HG03025 (cell line): ENCODE data around the gene SUGCT.

Source experiments
- ATAC-seq: cut with Tn5 transposase; IDR thresholded peaks from one replicate; pipeline ENCODE4 v1.9.1; 2021; ENCODE audit warnings: mild to moderate bottlenecking, moderate library complexity; ENCODE audit not compliant: unreplicated experiment, low FRiP score

Gene SUGCT

DNA sequence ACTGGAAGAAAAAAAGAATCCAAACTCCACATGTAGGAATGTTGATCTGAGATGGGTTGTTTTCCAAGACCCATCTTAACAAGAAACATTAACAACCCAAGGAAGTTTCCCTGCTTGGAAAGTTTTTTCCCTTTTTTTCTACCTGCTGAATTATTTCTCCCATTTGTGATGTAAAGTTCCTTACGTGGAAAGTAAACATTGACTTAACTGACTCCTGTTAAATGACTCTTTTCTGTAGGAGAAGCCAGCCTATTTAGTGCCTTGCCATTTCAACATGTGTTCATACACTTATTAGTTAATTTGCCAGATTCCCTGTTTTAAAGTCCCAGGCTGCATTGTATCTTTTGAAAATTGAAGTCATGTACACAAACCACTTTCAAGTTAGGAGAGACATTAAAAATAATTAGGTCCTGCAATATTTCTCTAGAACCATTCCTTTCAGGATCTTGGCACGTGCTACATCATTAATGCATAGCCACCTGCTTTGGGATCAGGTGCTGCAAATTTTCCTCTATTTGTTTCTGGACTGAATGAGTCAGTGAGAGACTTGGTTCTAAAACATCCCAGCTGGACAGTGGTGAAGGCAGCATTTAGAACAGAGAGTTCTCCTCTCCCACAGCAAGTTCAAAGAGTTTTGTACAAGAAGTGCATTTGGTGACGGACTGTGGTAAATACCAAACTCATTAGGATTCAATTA is 698.5 kb downstream of the SUGCT start:
- no peak for ATAC-seq

- ATAC-seq, result no peak
Observed at GRCh38 chr7:40833888-40834234, 699.1 kb downstream of the SUGCT start.

GRCh38 chr7:40836218-40836617 is 701.4 kb downstream of the SUGCT start:
- ATAC-seq, result no peak

GRCh38 chr7:40839881-40840280 is 705.1 kb downstream of the SUGCT start:
- ATAC-seq, result no peak

DNA sequence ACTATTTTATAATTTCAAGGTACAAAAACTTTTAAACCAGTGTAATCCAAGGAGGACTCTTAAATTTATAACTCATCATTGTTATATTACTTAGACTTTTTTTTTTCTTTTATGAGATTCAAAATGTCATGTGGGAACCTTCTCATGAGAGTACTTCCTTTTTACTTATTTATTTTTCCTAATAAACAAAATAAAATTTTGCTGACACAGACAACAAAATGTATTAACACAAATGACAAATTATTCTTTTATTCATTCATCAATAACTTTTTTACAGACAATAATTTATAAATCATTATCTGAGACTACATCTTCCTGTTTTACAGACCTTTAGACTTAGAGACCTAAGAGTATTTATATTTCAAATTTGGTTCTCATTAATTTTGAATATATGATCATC is 706.2 kb downstream of the SUGCT start:
- no peak for ATAC-seq

- no peak for ATAC-seq
Observed at GRCh38 chr7:40842641-40843040, 707.8 kb downstream of the SUGCT start.

GRCh38 chr7:40843338-40843985 is 708.7 kb downstream of the SUGCT start:
- ATAC-seq, result no peak

DNA sequence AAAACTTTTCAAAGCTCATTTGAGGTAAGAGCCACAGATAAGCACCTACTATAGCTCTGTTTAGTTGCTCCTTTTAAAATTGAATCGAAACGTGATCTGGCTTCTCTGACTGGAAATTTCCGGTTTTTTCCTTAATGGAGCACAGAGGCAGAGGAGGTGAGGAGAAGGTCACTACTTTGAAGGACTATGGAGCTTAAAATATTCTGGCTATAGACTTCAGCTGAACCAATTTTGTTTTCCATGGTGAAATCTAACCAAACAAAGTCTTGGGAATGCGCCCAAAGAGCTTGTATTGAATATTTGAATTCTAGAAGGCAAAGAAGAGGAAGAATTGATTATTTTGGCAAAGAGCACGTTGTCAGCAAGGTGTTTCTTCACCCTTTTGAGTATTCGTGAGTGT is 711.1 kb downstream of the SUGCT start:
- ATAC-seq, result no peak

GRCh38 chr7:40847921-40848320 is 713.1 kb downstream of the SUGCT start:
- ATAC-seq, result no peak

- no peak for ATAC-seq
Observed at GRCh38 chr7:40848541-40849221, 713.9 kb downstream of the SUGCT start.

- no peak for ATAC-seq
Observed at GRCh38 chr7:40850017-40850416, 715.2 kb downstream of the SUGCT start.

DNA sequence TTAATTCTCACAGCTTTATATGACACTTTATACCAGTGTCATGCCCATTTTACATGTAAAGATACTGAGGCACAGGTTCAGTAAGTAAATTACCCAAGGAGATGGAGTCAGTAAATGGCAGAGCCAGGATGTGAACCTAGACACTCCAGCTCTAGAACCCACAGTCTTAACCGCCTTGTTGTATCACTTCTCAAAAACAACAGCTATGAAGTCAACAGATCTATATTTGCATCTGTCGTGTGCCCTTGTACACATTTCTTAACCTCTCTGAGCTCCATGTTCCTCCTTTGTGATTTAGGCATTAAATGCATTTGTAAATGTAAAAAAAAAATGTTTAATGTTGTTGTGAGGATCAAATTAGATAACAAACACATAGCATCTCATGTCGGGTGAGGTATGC is 716.2 kb downstream of the SUGCT start:
- ATAC-seq, result no peak

DNA sequence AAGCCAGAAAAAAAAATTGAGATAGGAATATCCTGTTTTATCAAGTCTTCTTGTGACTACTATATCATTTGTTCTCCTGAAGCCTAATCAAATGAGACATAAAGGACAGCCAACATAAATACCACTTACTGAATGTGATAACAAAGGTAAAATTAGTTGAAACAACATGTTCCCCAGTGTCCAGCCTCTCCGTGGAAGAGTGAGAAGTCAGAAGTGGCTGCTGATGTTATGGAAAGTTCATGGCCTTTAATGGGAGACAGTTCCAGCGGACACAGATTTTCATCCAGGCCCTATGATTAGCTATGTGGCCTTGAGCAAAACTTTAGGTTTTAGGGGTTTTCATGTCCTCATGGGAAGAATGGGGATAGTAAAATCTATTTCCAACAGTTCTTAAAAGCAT is 724.3 kb downstream of the SUGCT start:
- ATAC-seq, result no peak

DNA sequence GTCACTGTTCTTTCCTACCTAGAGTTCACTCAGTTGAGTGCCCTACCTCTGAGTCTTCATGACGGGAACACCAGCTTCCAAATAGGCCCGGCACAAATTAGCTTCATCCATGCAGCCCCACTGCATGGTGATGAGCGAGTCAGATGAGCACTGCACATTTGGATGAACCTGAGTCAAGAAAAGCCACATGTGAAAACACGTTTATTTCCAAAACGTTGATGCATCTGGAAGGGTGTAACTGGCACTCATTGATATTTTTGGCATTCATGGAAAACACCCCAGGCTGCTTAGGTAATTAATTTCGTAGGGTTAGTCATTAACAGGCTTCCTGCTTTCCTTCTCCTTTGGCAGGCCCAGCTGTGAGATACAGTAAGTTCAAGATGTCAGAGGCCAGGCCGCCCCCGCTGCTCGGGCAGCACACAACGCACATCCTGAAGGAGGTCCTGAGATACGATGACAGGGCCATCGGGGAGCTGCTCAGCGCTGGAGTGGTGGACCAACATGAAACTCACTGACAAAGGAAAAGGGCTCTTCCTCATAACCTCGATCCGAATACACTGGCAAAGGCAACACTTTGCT is 725.2 kb downstream of the SUGCT start:
- no peak for ATAC-seq

GRCh38 chr7:40865441-40866233 is 730.8 kb downstream of the SUGCT start:
- ATAC-seq, result no peak

- ATAC-seq, result no peak
Observed at GRCh38 chr7:40866601-40867000, 731.8 kb downstream of the SUGCT start.

GRCh38 chr7:40870108-40870507 is 735.3 kb downstream of the SUGCT start:
- ATAC-seq, result no peak

DNA sequence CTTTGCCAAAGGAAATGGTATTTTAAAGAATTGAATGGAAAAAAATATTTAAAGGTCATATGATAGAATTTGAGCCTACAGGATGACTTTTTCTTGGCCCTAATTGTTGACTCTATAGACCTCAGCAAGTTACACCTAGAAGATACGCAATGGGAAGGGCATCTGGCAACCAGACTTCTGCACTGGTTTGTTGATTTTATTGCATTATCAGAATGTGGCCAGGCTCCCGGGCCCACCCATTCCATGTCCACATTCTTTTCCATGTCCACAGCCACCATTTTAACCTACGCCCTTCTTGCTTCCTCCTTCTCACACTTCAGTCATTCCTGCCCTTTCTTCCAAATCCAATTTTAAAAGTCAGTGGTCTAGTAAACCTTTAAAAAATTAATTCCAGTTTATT is 738.4 kb downstream of the SUGCT start:
- no peak for ATAC-seq

GRCh38 chr7:40874756-40875155 is 740.0 kb downstream of the SUGCT start:
- no peak for ATAC-seq

- ATAC-seq, result no peak
Observed at GRCh38 chr7:40876601-40877000, 741.8 kb downstream of the SUGCT start.
